ENCODE results near the gene KCNQ2.

- no peak for TF ChIP-seq YY1 (IDR thresholded peaks at IDR 0.05; ENCODE audit: insufficient read depth, insufficient read length)
- TF ChIP-seq SUZ12 (IDR thresholded peaks at IDR 0.05; ENCODE audit: extremely low read depth, insufficient read depth, insufficient read length) = no peak
Measured at GRCh38 chr20:63486300-63486855, 13.9 kb upstream of the KCNQ2 start.

Measured in NT2/D1 (cell line).